H1 (cell line): ENCODE results near the gene SCGB1D4. TPM values are rescaled to one million over a fixed set of nuclear protein-coding genes. Genes with fewer than 3 reads are reported as not detected.

Experiments used
- CEBPB ChIP-seq: IDR thresholded peaks from 2 replicates; pipeline ENCODE4 v1.6.1; 2012; ENCODE audit warnings: low read depth, low read length
- SIX5 ChIP-seq: IDR thresholded peaks from 2 replicates; pipeline ENCODE4 v1.6.1; 2011; ENCODE audit warnings: mild to moderate bottlenecking, low read depth, low read length
- YY1 ChIP-seq: IDR thresholded peaks from 2 replicates; pipeline ENCODE4 v1.6.1; 2011; ENCODE audit warnings: low read depth, mild to moderate bottlenecking, low read length
- polyA plus RNA-seq, 7 experiments: library from polyadenylated mRNA; depleted of rRNA in 3 of 7; stranded (reverse) in 5 of 7; unstranded in 2 of 7; fragments of >200 nt in 5 of 7; fragments of 200-250 nt in 2 of 7; gene quantifications; 1 replicate in 5 of 7; 2 replicates in 1 of 7; 4 replicates in 1 of 7; pipeline versions ENCODE4 v1.2.1 to v1.2.3, GENCODE V29; 2011 to 2013; ENCODE audit warnings: missing spikeins in 2 of 7, mixed read lengths in 2 of 7
- total RNA-seq: library from RNA; stranded (reverse); fragmentation: NEBNext Ultra II Directional; extraction: Animal tissue kit (Norgen Biotek cat#: 25700); gene quantifications from 2 replicates; pipeline ENCODE4 v1.2.1, GENCODE V29; 2021
- TF ChIP-seq, protein P1 (sequence below): IDR thresholded peaks from 2 replicates; pipeline ENCODE4 v1.6.1; 2011; ENCODE audit warnings: low read depth, mild to moderate bottlenecking, low read length; ENCODE audit not compliant: insufficient read depth

Gene SCGB1D4
- total and polyA plus RNA-seq, 2 of the 8 experiments (the other 6 are each of a cell fraction or from before 2014, with no cell fraction given): not detected

DNA sequence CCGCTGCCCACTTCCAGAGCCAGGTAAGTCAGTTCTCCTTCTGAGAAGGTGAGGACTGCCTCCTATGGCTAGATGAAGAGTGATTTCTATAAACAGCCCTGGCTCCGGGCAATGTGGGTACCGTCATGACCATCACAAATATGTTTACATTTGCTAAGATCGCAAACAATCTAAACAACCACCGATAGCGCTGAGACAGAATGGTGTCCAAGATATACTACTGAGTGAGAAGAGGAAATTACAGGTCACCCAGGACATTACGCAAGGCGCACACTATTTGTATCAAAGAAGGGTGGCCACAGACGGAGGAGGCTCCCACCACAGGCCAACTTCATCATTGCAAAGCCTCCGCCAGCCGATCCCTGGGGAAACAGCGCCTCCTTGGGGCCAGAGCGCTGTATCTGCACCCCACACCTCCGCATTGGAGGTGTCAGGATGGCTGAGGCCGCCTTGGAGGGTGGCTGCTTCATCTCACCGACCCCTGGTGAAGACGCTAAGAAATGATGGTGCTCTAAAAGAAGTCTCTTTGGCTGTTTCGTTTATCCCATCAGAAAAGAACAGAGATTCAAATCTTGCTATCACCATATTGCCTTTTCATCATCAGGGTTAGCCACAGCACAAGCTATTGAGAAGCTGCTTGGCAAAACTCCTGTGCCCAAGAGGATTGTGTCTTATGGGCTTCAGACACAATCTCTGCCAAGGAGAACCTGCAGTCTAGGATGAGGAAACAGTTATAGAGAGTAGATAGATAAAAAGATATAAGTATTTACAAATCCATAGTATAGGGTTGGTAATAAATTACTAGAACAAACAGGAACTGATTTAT, 26.1 kb upstream of the SCGB1D4 start (continued):
- TF ChIP-seq, protein P1, sequence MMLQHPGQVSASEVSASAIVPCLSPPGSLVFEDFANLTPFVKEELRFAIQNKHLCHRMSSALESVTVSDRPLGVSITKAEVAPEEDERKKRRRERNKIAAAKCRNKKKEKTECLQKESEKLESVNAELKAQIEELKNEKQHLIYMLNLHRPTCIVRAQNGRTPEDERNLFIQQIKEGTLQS: no peak
- TF ChIP-seq SIX5 (no peak), YY1 (peak; percentile 43; the same call in 1 of the 2 replicates), CEBPB (peak; percentile 90)
- TF ChIP-seq, all 59 proteins: peak for 6
